A549 treated with CORT108297 at 1 μM for 4 hours (cell line): ENCODE data around the gene POGZ. TPM values are rescaled to one million over a fixed set of nuclear protein-coding genes. Genes with fewer than 3 reads are reported as not detected.

Experiments
- total RNA-seq: library from RNA; stranded (reverse); fragments of 200-300 nt; extraction: Qiagen RNA extraction; gene quantifications from 5 replicates; pipeline ENCODE4 v1.2.3, GENCODE V29; 2022

Gene POGZ
- 19.2 to 22.2 TPM (median 20.1 TPM) in 5 replicates for total RNA-seq

GRCh38 chr1:151459331-151460046, at the start of gene POGZ:
POGZ (minus strand) TSS chr1:151459494; CDS start chr1:151442204, 17,290 bp downstream.

DNA sequence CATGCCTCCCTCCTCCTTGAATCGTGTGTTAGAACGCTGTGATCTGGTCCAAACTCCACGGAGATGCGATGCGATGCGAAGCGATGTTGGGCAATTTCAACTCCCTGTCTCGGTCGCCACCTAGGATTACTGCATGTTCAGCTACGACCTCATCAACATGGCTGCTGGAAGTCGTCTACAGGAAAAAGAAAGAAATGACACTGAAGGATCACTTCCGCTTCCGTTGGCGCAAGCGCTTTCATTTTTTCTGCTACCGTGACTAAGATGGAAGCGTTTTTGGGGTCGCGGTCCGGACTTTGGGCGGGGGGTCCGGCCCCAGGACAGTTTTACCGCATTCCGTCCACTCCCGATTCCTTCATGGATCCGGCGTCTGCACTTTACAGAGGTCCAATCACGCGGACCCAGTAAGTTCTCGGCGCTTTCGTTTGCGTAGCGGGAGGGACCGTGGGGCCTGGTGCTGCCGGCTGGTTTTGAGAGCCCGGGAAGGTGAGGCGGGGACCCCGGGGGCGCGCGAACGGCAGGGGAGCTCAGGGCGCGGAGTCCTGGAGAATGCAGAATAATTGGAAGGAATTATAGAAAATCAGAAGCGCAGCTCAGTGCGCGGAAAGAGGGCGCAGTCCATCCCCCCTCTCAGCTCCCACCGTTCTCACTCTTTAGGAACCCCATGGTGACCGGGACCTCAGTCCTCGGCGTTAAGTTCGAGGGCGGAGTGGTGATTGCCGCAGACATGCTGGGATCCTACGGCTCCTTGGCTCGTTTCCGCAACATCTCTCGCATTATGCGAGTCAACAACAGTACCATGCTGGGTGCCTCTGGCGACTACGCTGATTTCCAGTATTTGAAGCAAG, 59.7 kb downstream of the POGZ start, which contains the start of gene PSMB4:
PSMB4 (plus strand) TSS at position 250 of the 848 bp plus-strand sequence; CDS start at position 265, 15 bp downstream.

GRCh38 chr1:151372058-151372934, 87.0 kb downstream of the POGZ start, which contains the start of gene SELENBP1:
SELENBP1 (minus strand) TSS chr1:151372705; CDS start chr1:151372641, 64 bp downstream.

Other genes starting within 250 kb of the POGZ start
- 172 to 208 TPM (median 186 TPM) in 5 replicates for gene PSMD4, start 204.8 kb downstream of the POGZ start, total RNA-seq
- 11.8 to 15.3 TPM (median 14.0 TPM) in 5 replicates for gene ZNF687, start 177.2 kb downstream of the POGZ start, total RNA-seq
- gene PI4KB, start 132.1 kb downstream of the POGZ start, total RNA-seq = 24.1 to 27.9 TPM (median 26.2 TPM) in 5 replicates
- 23.7 to 28.4 TPM (median 25.6 TPM) in 5 replicates for gene RFX5, start 112.2 kb downstream of the POGZ start, total RNA-seq
- gene SELENBP1, start 86.8 kb downstream of the POGZ start, total RNA-seq = 5.9 to 8.4 TPM (median 6.1 TPM) in 5 replicates
- gene PSMB4, start 59.9 kb downstream of the POGZ start, total RNA-seq = 362 to 444 TPM (median 420 TPM) in 5 replicates
- gene CGN, start 51.9 kb upstream of the POGZ start, total RNA-seq = 1.1 to 1.6 TPM (median 1.4 TPM) in 5 replicates
- 11.8 to 14.2 TPM (median 12.9 TPM) in 5 replicates for gene TUFT1, start 80.8 kb upstream of the POGZ start, total RNA-seq
- 6.4 to 10.1 TPM (median 7.0 TPM) in 5 replicates for gene SNX27, start 152.6 kb upstream of the POGZ start, total RNA-seq